DMS79 (cell line): ENCODE results near the gene CACNB4.
"Not testable (repeated sequence)": the region's sequence is repeated elsewhere in the genome, so short reads cannot be mapped to it uniquely, and the experiment has no call there.

Experiments used
- DNase-seq: peaks from one replicate; lab custom pipeline; 2025; lab: John Stamatoyannopoulos, UW

CACNB4 gene

GRCh38 chr2:152098496-152099366, at the start of gene CACNB4:
Gene CACNB4 (minus strand): TSS chr2:152099044.
- DNase-seq, result no peak

- DNase-seq, result no peak
Observed at GRCh38 chr2:152134488-152135280, 35.8 kb upstream of the CACNB4 start.

GRCh38 chr2:152132306-152132705, 33.5 kb upstream of the CACNB4 start:
- DNase-seq, result no peak

- DNase-seq, result no peak
Observed at GRCh38 chr2:152127628-152128027, 28.8 kb upstream of the CACNB4 start.

DNA sequence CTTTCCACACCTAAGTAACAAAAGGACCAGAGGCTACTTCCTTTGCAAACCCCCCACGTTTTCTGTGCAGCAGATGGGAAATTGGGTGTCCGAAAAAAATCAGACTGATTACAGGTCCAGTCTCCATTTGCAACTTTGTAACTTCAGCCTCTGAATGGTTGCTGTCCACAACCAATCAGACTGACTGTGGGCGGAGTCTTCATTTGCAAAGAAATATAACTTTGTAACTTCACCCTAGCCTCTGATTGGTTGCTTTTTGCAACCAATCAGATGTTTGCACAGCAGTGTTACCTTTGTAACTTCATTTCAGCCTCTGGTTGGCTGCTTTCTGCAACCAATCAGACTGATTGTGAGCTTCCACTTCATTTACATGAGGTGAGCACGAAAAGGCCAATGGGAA, 27.8 kb upstream of the CACNB4 start:
- DNase-seq, result no peak

DNA sequence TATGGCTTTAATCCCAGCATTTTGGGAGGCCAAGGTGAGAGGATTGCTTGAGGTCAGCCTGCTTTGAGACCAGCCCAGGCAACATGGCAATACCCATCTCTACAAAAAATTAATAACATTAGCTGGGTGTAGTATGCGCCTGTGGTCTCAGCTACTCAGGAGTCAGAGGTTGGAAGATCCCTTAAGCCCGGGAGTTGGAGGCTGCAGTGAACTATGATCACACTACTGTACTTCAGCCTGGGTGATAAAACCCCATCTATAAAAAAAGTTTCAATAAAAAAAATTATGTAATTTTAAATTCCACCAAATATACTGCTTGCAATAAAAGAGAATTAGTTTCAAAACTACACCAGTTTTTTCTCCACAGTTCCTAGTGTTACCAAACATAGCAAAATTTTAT, 23.3 kb upstream of the CACNB4 start:
- DNase-seq, result no peak

- DNase-seq, result no peak
Observed at GRCh38 chr2:152120430-152120829, 21.6 kb upstream of the CACNB4 start.

GRCh38 chr2:152115952-152116351, 17.1 kb upstream of the CACNB4 start:
- no peak for DNase-seq

- no peak for DNase-seq
Observed at GRCh38 chr2:152114366-152114765, 15.5 kb upstream of the CACNB4 start.

DNA sequence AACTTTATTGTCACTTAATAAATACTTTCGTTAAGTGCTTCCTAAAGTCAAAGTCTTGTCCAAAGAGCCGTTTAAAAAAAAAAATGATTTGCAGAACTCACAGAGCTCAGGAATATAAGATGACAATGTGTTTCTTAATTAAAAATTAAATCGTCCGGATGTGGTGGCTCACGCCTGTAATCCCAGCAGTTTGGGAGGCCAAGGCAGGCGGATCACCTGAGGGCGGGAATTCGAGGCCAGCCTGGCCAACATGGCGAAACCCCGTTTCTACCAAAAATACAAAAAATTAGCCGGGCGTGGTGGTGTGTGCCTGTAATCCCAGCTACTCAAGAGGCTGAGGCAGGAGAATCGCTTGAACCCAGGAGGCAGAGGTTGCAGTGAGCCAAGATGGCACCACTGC, 8.3 kb upstream of the CACNB4 start:
- not testable (repeated sequence) for DNase-seq

- DNase-seq, result no peak
Observed at GRCh38 chr2:152106464-152106863, 7.6 kb upstream of the CACNB4 start.

GRCh38 chr2:152103271-152103670, 4.4 kb upstream of the CACNB4 start:
- DNase-seq, result no peak

DNA sequence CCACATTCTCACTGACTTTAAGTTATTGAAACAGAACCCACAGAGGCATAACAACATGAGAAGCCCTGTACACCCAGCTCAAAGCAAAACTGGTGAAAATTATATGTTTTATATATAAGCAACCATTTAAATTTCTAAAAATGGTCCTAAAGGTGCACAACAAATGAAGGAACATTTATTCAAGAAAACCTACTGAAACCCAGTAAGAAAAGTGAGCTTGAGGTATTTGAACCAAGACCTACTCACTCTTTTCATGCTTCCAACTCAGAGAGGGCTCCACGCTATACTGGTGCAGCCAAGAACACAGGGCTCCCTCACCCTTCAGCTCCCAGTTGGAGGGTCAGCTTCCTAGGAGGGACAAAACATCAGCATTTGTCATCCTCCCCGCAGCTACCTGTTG, 2.1 kb upstream of the CACNB4 start:
- no peak for DNase-seq

GRCh38 chr2:152099367-152100050, 665 bp upstream of the CACNB4 start:
- no peak for DNase-seq

DNA sequence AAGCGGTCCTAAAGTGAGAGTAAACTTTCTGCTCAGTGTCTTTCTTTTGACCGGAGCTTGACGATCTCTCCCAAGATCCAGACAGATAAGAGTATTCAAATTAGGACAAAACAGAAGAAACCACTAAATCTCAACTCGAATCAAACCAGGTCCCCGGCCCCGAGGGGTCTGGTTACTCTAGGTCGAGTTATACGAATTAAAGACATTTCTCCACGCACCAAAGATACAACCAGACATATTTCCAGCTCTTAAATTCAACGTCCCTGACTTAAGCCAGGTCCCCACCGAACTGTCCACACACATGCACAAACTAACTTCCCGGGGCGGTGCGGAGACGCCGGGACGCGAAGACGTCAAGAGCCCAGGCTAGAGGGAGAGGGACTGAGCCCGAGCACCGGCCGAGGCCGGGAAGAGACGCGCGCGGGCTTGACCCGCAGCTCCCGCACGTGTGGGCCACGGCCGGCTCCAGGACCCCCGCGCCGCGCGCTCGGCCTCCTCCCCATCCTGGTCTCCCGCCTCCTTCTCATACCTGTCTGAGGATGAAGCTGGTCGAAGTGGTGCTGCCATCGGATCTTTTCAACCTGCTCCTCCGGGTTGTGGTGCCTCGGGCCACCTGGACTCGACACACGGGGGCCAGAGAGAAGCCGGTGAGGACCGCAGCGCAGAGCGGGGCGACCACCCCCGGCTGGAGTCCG, 896 bp downstream of the CACNB4 start:
- DNase-seq, result no peak

GRCh38 chr2:152097290-152097800, 1.5 kb downstream of the CACNB4 start:
- DNase-seq, result no peak

- peak; percentile 44 for DNase-seq
Observed at GRCh38 chr2:152095146-152095545, 3.7 kb downstream of the CACNB4 start.

DNA sequence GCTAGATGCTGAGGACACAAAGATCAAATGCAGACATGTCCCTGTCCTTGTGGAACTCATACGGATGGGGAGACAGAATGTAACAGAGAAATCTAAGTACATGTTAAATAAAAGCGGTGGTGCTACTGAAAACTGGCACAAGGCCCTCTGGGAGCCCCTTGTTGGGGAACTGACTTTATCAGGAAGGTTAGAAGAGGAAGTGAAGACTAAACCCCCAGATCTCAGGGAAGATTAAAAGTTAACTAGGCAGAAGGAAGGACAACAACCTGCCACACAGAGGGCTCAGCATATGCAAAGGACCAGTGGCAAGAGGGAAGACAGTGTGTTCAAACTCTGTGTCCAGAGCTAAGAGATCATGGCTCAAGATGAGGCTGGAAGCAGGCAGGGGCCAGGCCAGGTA, 4.8 kb downstream of the CACNB4 start:
- DNase-seq, result no peak

DNA sequence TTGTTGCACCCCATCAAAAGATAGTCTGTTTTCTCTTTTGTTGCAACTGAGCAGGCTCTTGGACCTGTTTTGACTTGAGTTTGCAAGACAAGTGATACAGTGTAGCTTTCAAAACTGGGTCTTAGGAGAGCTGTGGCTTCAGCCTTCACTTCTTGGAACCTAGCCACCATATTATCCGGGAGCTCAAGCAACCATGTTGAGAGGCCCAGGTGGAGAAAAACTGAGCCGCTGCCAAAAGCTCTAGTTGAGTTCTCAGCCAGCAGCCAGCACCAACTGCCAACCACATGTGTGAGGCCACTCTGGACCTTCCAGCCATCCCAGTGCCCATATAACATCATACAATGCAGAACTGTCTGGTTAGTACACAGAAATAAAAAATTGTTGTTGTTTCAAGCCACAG, 5.4 kb downstream of the CACNB4 start:
- peak; percentile 94 for DNase-seq

DNA sequence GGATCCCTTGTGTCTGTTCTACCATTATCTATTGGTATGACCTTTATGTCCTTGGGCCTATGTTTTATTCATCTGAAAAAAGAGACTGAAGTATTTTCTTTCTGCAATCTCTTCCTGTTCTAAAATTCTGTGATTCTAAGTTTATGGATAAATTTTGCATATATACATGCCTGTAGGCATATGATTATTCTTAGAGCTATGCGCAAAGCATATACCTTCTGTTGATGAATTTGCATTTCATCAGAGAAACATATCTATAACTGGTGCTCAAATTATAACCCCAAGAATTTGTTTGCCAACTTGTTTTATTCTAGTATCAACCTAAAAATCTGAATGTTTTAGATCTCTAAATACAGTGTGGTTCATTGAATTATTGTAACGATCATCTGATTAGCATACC, 6.7 kb downstream of the CACNB4 start:
- DNase-seq, result no peak

DNA sequence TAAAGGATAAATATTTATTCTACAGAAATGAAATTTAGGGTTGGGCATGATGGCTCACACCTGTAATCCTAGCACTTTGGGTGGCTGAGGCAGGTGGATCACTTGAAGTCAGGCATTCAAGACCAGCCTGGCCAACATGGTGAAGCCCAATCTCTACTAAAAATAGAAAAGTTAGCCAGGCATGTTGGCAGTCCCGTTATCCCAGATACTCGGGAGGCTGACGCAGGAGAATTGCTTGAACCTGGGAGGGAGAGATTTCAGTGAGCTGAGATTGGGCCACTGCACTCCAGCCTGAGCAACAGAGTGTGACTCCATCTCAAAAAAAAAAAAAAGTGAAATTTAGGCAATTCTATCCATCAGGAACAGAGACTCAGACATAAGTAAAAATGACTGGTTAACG, 8.1 kb downstream of the CACNB4 start:
- not testable (repeated sequence) for DNase-seq

DNA sequence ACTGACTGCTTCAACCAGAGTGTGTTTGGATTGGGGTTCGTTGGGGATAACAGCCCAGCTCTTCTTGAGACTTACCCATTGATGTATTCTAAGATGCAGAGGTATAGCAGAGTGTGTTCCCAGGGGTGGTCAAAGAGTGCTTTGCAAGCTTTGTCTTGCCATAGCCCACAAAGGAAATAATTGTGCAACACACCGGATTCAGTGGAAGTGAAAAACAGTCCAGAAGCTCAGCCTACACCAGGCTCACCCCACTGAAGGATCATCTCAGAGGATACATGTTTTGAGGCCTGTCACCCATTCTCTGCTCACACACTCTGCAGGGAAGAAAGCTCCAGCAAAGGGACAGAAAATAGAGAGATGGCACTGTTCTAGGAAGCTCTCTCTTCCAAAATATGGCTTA, 9.6 kb downstream of the CACNB4 start:
- no peak for DNase-seq
